GM10266 (cell line): ENCODE data around the gene PTPRK.

Experiments
- DNase-seq: peaks from one replicate; pipeline ENCODE4 v3.0.0; 2012; ENCODE audit errors: extremely low spot score
- CTCF ChIP-seq: IDR thresholded peaks from 2 replicates; pipeline ENCODE4 v1.5.1; 2012; ENCODE audit warnings: mild to moderate bottlenecking, low read depth; ENCODE audit not compliant: control insufficient read depth, insufficient read depth; ENCODE audit errors: missing control alignments

Gene PTPRK

GRCh38 chr6:128144320-128144719 is 376.1 kb downstream of the PTPRK start:
- no peak for TF ChIP-seq CTCF
- DNase-seq = no peak

- no peak for TF ChIP-seq CTCF
- DNase-seq = no peak
Measured at GRCh38 chr6:128141932-128142331, 378.5 kb downstream of the PTPRK start.

GRCh38 chr6:128139519-128139918 is 380.9 kb downstream of the PTPRK start:
- DNase-seq = no peak
- no peak for TF ChIP-seq CTCF

- no peak for TF ChIP-seq CTCF
- DNase-seq = no peak
Measured at GRCh38 chr6:128138694-128139093, 381.7 kb downstream of the PTPRK start.

- TF ChIP-seq CTCF = no peak
- no peak for DNase-seq
Measured at GRCh38 chr6:128135325-128135724, 385.1 kb downstream of the PTPRK start.

- no peak for TF ChIP-seq CTCF
- DNase-seq = no peak
Measured at GRCh38 chr6:128131566-128131965, 388.8 kb downstream of the PTPRK start.

- no peak for DNase-seq
- no peak for TF ChIP-seq CTCF
Measured at GRCh38 chr6:128131036-128131435, 389.4 kb downstream of the PTPRK start.

GRCh38 chr6:128129679-128130078 is 390.7 kb downstream of the PTPRK start:
- DNase-seq = no peak
- no peak for TF ChIP-seq CTCF
